Suprapubic skin (tissue), 4 donors: ENCODE measurements around the gene TBC1D24. TPM values are rescaled to one million over a fixed set of nuclear protein-coding genes. Genes with fewer than 3 reads are reported as not detected.
A peak's percentile ranks its signal among the peaks of the same experiment; 100 is the strongest.

Source experiments
- DNase-seq, 2 donors: peaks; one replicate each; pipeline ENCODE4 v3.0.0-alpha.2; 2019; ENCODE audit warnings: low spot score in 2 of 2
- H3K27ac ChIP-seq: fragments of 200-600 bp; sonication (generic); one replicate; pipeline ENCODE4 v1.5.1; 2019
- H3K27me3 ChIP-seq: fragments of 200-600 bp; sonication (generic); one replicate; pipeline ENCODE4 v1.5.1; 2019
- H3K36me3 ChIP-seq: fragments of 200-600 bp; sonication (generic); one replicate; pipeline ENCODE4 v1.5.1; 2019
- H3K4me1 ChIP-seq: fragments of 200-600 bp; sonication (generic); one replicate; pipeline ENCODE4 v1.5.1; 2019
- H3K4me3 ChIP-seq: fragments of 200-600 bp; sonication (generic); one replicate; pipeline ENCODE4 v1.5.1; 2019; ENCODE audit warnings: mild to moderate bottlenecking
- H3K9me3 ChIP-seq: fragments of 200-600 bp; sonication (generic); one replicate; pipeline ENCODE4 v1.5.1; 2019
- CTCF ChIP-seq, 2 donors: fragments of 200-600 bp in 1 of 2; fragments of 450-650 bp in 1 of 2; sonication (generic) in 1 of 2; IDR thresholded peaks; one replicate each; pipeline ENCODE4 v1.5.1; 2016 to 2019; ENCODE audit warnings: antibody characterized with exemption in 2 of 2, mild to moderate bottlenecking in 1 of 2, moderate library complexity in 1 of 2
- EP300 ChIP-seq: sonication (generic); formaldehyde crosslinking; IDR thresholded peaks from one replicate; pipeline ENCODE4 v1.6.1; 2017; ENCODE audit warnings: antibody characterized with exemption
- POLR2A ChIP-seq, 2 donors: fragments of 450-650 bp; IDR thresholded peaks; one replicate each; pipeline ENCODE4 v1.6.1; 2017; ENCODE audit warnings: antibody characterized with exemption in 2 of 2, mild to moderate bottlenecking in 2 of 2, moderate library complexity in 2 of 2
- POLR2AphosphoS5 ChIP-seq, 3 donors: sonication (generic); formaldehyde crosslinking; IDR thresholded peaks; one replicate each; pipeline ENCODE4 v1.6.1; 2017; ENCODE audit warnings: antibody characterized with exemption in 3 of 3
- WGBS: methylation state at CpG from one replicate; pipeline ENCODE4 v1.1.5; 2018; 5-methylcytosine and 5-hydroxymethylcytosine counted together
- total RNA-seq, 4 donors: library from RNA; depleted of rRNA; stranded (reverse); fragments of >200 nt; gene quantifications; one replicate each; pipeline ENCODE4 v1.1.0, GENCODE V29; 2016

TBC1D24 gene
- total RNA-seq, 4 donors from 2014 or later: 10.8 to 23.6 (median 16.5) TPM

GRCh38 chr16:2516391-2517240 is 41.7 kb downstream of the TBC1D24 start:
- 53% methylated on average over 11 of the region's 11 CpGs for WGBS
- TF ChIP-seq POLR2AphosphoS5 (IDR thresholded peaks at IDR 0.05): no peak
- TF ChIP-seq CTCF (IDR thresholded peaks at IDR 0.05): no peak
- TF ChIP-seq POLR2A (IDR thresholded peaks at IDR 0.05): no peak
- TF ChIP-seq EP300: no peak
- peak; percentile 68 to 82 for DNase-seq
- H3K4me1 ChIP-seq: peaks cover 82% of the 10 kb centered on the region
- H3K4me3 ChIP-seq: peak overlapping the region; percentile 94
- H3K27ac ChIP-seq: peak overlapping the region; percentile 99
- no peaks in the 10 kb centered on the region for H3K9me3 ChIP-seq
- H3K36me3 ChIP-seq: peaks cover 4% of the 10 kb centered on the region
- no peaks in the 10 kb centered on the region for H3K27me3 ChIP-seq

- TF ChIP-seq EP300: no peak
- TF ChIP-seq POLR2AphosphoS5 (IDR thresholded peaks at IDR 0.05): no peak
- TF ChIP-seq CTCF (IDR thresholded peaks at IDR 0.05): no peak
- no peak for TF ChIP-seq POLR2A (IDR thresholded peaks at IDR 0.05)
- WGBS: 73% methylated on average over 5 of the region's 12 CpGs
- H3K4me1 ChIP-seq: peaks cover 69% of the 10 kb centered on the region
- H3K9me3 ChIP-seq: no peaks in the 10 kb centered on the region
- peak overlapping the region; percentile 10 for H3K4me3 ChIP-seq
- peaks cover 5% of the 10 kb centered on the region for H3K36me3 ChIP-seq
- no peak for DNase-seq
- H3K27ac ChIP-seq: peak overlapping the region; percentile 99
- H3K27me3 ChIP-seq: no peaks in the 10 kb centered on the region
These were observed 43.2 kb downstream of the TBC1D24 start for GRCh38 chr16:2517954-2518605.

- H3K36me3 ChIP-seq: peaks cover 15% of the 10 kb centered on the region
- peaks cover 75% of the 10 kb centered on the region for H3K4me1 ChIP-seq
- peak; percentile 80 to 81 for DNase-seq
- H3K9me3 ChIP-seq: no peaks in the 10 kb centered on the region
- H3K4me3 ChIP-seq: peak overlapping the region; percentile 82
- 87% methylated on average over 18 of the region's 39 CpGs for WGBS
- H3K27ac ChIP-seq: peak overlapping the region; percentile 99
- no peaks in the 10 kb centered on the region for H3K27me3 ChIP-seq
- no peak for TF ChIP-seq CTCF (IDR thresholded peaks at IDR 0.05)
- no peak for TF ChIP-seq EP300
- TF ChIP-seq POLR2AphosphoS5 (IDR thresholded peaks at IDR 0.05): no peak
- no peak for TF ChIP-seq POLR2A (IDR thresholded peaks at IDR 0.05)
These were observed 44.1 kb downstream of the TBC1D24 start for GRCh38 chr16:2518823-2519710.

GRCh38 chr16:2519711-2520080 is 44.8 kb downstream of the TBC1D24 start:
- TF ChIP-seq CTCF (IDR thresholded peaks at IDR 0.05) (no peak), POLR2AphosphoS5 (IDR thresholded peaks at IDR 0.05) (no peak), EP300 (no peak), POLR2A (IDR thresholded peaks at IDR 0.05) (no peak)
- WGBS: 52% methylated on average over 16 of the region's 22 CpGs
- peak in 1 of 2 donors; percentile 81 for DNase-seq
- Histone ChIP-seq H3K9me3 (no peaks in the 10 kb centered on the region), H3K36me3 (peaks cover 22% of the 10 kb centered on the region), H3K4me1 (peaks cover 77% of the 10 kb centered on the region), H3K4me3 (peak overlapping the region; percentile 82), H3K27me3 (no peaks in the 10 kb centered on the region), H3K27ac (peak overlapping the region; percentile 99)
